ENCODE results near the gene TNRC6A. TPM values are rescaled to one million over a fixed set of nuclear protein-coding genes. Genes with fewer than 3 reads are reported as not detected.
"Not testable (repeated sequence)": the region's sequence is repeated elsewhere in the genome, so short reads cannot be mapped to it uniquely, and the experiment has no call there.

TNRC6A gene
- total RNA-seq, 1 donor from 2014 or later, result 46.1 TPM

GRCh38 chr16:24728011-24728410 is 1.4 kb upstream of the TNRC6A start:
- no peak for DNase-seq (ENCODE audit: low spot score)

DNA sequence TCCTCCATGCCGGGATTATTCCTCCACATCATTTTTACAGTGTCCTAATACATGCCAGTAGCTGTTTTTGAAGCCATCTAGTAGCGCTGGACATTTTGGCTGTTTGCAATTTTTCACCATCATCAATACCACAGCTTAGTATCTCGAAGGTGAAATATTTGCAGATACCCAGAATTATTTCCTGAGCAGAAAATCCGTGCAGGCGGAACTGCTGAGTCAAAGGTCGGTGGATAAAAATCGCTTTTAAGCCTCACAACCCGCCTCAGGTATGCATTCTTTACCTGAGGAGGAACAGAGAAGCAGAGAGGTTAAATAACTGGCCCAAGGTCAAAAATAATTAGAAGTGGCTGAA is 584 bp upstream of the TNRC6A start:
- no peak for DNase-seq (ENCODE audit: low spot score)

- no peak for DNase-seq (ENCODE audit: low spot score)
Observed at GRCh38 chr16:24729951-24730815, 732 bp downstream of the TNRC6A start.

- DNase-seq (ENCODE audit: low spot score), result no peak
Observed at GRCh38 chr16:24730914-24731313, 1.5 kb downstream of the TNRC6A start.

DNA sequence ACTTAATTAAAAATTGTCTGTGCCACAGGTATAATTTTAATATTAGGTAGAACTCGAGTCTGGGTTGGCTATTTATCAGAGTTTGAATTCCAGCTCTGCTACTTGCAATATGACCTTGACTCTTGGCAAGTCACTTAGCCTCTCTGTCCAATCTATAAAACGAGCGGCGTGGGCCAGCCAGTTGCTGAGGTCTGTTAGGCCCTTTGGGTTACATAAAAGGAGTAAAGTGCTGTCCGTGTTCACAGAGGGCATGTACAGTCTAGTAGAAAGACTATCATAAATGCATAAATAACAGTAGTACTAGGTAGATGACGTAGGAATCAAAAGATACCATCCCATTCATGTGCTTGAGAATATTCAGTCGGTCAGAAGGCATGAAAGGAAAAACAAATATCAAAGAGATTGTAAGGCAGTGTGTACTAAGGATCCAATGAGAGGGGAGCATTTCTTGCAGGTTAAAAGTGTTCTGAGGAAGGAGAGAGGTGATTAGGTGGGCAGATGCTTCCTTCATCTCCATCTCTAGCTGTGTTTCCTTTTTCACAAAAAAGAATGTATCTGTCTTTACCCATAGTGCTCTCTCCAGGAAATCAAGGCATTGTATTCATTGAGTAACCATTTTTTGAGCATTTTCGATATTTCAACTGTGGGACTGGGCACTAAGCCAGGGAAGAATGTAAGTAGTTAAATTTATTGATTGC is 2.4 kb downstream of the TNRC6A start:
- no peak for DNase-seq (ENCODE audit: low spot score)

DNA sequence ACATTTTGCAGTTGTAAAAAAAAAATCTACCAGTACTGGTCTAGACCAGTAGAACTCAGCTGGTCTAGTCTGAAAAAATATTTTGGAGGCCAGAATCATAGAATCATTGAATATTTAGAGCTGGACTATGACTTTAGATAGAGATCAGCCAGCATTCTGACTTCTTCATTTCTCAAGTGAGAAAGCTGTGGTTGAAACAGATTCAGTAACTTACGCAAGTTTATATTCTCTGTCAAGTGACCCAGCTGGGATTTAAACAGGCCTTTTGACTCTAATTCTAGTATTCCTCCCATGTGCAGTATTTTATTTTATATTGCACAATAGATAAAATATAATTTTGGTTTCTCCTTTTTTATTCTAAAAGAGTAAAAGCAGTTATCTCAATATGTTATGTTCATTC is 4.9 kb downstream of the TNRC6A start:
- DNase-seq (ENCODE audit: low spot score), result no peak

DNA sequence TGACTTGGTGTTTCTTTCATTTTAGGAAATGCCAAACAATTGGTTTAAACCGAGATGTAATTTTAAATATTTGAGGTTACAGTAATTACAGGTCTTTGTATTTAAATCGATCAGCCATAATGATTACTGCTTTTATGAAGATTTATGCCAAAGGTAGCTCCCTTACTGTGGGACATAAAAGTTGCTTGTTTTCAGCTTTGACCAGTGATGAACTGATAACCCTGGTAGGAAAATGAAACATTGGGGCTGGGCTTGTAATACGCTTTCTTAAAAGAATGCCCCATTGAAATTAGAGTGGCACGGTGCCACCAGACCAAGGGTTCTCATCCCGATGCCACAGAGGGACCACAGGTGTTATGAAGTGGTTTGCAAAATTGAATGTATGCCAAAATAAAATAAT is 7.3 kb downstream of the TNRC6A start:
- DNase-seq (ENCODE audit: low spot score), result no peak

- DNase-seq (ENCODE audit: low spot score), result no peak
Observed at GRCh38 chr16:24737391-24737871, 8.0 kb downstream of the TNRC6A start.

DNA sequence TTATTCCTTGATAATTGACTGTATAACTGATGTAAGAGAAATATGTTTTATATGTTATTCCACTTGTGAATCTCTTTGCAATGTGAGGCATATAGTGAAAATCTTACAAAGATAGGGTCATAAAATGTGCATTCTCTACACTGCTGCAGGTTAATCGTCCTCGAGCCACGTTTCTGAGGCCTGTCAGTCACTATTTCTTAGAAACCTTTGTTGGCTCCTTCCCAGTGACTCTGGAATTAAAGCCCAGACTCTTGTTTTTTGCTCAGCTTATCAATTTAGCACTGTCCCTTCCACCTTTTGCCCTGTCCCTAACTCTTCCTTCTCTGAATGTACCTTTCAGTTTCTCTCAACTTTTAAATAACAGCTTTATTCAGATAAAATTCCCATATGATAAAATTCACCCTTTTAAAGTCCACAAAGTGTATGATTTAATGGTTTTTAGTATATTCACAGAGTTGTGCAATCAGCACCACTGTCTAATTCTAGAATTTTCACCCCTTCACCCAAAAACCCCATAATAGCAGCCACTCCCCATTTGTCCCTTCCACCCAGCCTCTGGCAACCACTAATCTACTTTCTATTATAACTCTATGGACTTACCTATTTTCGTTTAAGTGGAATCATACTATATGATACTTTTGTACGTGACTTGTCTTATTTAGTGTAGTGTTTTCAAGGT is 8.6 kb downstream of the TNRC6A start:
- DNase-seq (ENCODE audit: low spot score), result no peak

DNA sequence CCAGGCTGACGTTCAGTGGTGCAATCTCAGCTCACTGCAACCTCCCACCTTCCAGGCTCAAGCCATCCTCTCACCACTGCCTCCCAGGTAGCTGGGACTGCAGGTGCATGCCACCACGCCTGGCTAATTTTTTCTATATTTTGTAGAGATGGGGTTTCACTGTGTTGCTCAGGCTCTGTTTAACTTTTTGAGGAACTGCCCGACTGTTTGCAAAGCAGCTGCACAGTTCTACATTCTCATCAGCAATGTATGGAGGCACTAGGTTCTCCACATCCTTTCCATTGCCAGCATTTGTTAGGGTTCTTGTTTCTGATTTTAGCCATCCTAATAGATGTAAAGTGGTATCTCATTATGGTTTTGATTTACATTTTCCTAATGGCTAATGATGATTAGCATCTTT is 9.4 kb downstream of the TNRC6A start:
- DNase-seq (ENCODE audit: low spot score), result no peak

DNA sequence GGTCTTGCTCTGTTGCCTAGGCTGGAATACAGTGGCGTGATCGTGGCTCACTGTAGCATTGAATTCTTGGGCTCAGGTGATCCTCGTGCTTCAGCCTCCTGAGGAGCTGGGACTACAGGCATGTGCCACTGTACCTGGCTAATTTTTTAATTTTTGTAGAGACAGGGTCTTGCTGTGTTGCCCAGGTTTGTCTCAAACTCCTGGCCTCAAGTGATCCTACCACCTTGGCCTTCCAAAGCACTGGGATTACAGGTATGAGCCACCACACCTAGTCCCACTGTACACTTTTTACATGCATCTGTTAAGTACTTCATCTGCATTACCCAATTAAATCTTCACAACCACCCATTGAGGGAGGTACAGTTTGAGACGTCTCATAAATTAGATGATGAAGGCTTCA is 12.4 kb downstream of the TNRC6A start:
- no peak for DNase-seq (ENCODE audit: low spot score)

- not testable (repeated sequence) for DNase-seq (ENCODE audit: low spot score)
Observed at GRCh38 chr16:24742610-24743009, 13.2 kb downstream of the TNRC6A start.

- DNase-seq (ENCODE audit: low spot score), result no peak
Observed at GRCh38 chr16:24745391-24745790, 15.9 kb downstream of the TNRC6A start.

GRCh38 chr16:24745791-24746190 is 16.3 kb downstream of the TNRC6A start:
- DNase-seq (ENCODE audit: low spot score), result no peak

DNA sequence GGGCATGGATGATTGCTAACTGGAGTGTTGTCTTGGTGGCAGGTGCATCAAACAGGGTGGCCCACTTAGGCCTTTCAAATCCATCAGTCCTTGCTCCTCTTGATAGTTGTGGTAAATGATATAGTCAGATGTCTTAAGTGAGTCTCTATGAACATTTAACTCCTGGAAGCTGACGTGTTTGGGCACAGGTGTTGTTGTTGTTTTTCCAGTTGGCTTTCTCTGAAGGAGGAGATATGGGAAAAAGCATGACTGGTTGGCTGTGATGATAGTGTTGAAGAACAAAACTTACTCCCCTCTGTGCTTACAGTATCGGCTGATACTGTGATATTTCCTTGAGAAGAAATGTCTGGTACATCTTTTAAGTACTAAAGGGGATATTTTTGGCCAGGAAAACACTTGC is 18.0 kb downstream of the TNRC6A start:
- DNase-seq (ENCODE audit: low spot score), result no peak

- DNase-seq (ENCODE audit: low spot score), result peak; percentile 25
Observed at GRCh38 chr16:24748242-24748641, 18.8 kb downstream of the TNRC6A start.

- DNase-seq (ENCODE audit: low spot score), result no peak
Observed at GRCh38 chr16:24749310-24749709, 19.9 kb downstream of the TNRC6A start.

- not testable (repeated sequence) for DNase-seq (ENCODE audit: low spot score)
Observed at GRCh38 chr16:24749872-24750271, 20.4 kb downstream of the TNRC6A start.

DNA sequence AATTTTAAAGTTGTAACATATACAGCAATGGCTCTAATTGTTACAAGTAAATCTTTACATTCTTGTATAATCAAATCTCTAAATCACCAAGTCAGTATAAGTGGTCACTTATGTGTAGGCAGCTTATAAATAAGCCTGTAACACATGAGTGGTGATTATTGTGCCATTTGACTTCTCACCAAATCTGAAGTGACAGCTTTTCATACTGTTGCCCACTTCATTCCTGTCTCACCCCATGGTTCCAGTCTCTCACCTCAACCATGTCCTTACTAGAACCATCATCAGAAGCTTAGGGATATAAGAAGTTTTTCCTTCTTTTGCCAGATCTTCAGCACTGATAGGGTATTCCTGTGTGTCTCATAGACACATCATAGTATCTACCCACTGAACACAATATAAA is 23.5 kb downstream of the TNRC6A start:
- no peak for DNase-seq (ENCODE audit: low spot score)

DNA sequence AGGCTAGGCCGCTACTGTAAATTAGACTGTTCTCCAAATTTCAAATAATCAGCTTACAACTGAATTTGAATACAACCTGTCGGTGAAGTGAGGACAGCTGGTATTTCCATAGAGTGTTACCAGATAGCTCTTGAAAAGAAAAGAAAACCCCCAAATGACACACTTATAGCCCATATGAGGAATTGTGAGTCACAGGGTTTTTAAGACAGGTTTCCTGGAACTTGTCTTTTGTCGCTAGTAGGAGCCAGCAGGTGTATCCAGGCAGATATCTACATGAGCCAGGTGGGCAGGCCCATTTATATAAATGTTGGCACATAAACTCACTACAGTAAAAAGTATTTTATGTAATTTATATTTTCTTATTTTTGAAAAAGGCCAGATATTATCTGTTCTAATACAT is 24.0 kb downstream of the TNRC6A start:
- no peak for DNase-seq (ENCODE audit: low spot score)

DNA sequence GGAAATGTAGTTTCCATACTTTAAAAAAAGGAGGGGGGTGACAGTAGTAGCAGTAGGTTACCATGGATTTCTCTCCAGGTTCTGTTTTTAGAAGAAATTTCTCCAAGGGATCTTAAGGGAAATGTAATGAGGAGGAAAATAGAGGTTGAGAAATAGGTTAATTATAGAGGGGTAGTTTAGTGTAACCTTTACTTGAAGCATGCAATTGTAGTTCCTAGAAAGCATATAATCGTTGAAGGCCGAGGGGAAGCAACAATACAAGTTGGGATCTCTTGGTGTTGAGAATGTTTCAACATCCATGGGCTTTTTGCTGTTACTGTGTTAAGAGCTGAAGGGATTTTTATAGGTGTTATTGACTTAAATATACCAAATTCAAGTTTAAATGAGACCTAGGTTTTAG is 25.1 kb downstream of the TNRC6A start:
- no peak for DNase-seq (ENCODE audit: low spot score)

DNA sequence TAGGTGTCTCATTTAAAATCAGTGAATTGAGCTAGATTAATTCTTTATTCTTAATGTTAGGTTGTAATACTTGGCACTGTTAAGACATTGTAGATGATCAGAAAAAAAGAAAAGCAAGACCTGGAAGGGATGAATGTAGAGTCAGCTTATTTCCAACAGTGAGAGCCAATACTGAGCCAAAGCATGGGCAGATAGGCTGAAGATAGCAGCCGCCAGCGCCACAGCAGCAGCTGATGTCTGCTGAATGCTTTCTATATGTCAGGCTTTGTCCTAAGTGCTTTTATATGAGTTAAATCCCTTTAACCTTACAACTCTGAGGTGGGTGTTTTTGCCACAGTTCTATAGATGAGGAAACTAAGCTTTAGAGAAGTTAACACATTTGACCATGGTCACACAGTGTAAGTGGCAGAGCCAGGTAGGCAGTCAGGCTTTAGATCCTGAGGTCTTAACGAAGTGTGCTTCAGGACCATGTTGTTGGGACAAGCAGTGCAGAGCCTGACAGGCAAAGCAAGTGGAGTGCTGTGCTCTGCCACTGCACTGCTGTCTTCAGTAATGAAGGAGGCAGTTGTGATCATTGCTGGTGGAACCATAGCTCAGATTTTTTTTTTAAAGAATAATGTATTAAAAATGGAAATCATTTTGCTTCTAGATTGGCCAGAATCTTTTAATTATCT is 25.9 kb downstream of the TNRC6A start:
- no peak for DNase-seq (ENCODE audit: low spot score)

Data from mucosa of gallbladder (tissue), 1 donor.